HUDEP-2 (cell line): ENCODE measurements around the gene CHMP3.
"Not testable (repeated sequence)": the region's sequence is repeated elsewhere in the genome, so short reads cannot be mapped to it uniquely, and the experiment has no call there.

Experiments
- DNase-seq, 76 experiments: peaks; one replicate each; lab custom pipeline; 2025; ENCODE audit not compliant: unreplicated experiment in 76 of 76; lab: John Stamatoyannopoulos, UW

Gene CHMP3

GRCh38 chr2:86562922-86563649, at the start of gene CHMP3:
CHMP3 (minus strand) TSS chr2:86563443; CDS start chr2:86563348, 95 bp downstream.
- peak; percentile 53 to 97 (median 93) for DNase-seq

GRCh38 chr2:86610871-86611270, 47.6 kb upstream of the CHMP3 start:
- DNase-seq = no peak

GRCh38 chr2:86608832-86609410, 45.7 kb upstream of the CHMP3 start:
- no peak for DNase-seq

GRCh38 chr2:86603905-86604304, 40.7 kb upstream of the CHMP3 start:
- DNase-seq = no peak

GRCh38 chr2:86598966-86599365, 35.7 kb upstream of the CHMP3 start:
- DNase-seq = no peak

GRCh38 chr2:86596118-86596517, 32.9 kb upstream of the CHMP3 start:
- DNase-seq = no peak

GRCh38 chr2:86593266-86593665, 30.0 kb upstream of the CHMP3 start:
- no peak for DNase-seq

GRCh38 chr2:86592547-86593230, 29.4 kb upstream of the CHMP3 start:
- DNase-seq = no peak

GRCh38 chr2:86589701-86590100, 26.5 kb upstream of the CHMP3 start:
- DNase-seq = not testable (repeated sequence)

- peak in 12 of 76 experiments; percentile 1 to 46 (median 19) for DNase-seq
These were observed 21.1 kb upstream of the CHMP3 start for GRCh38 chr2:86584151-86584913.

GRCh38 chr2:86580560-86580959, 17.3 kb upstream of the CHMP3 start:
- no peak for DNase-seq

GRCh38 chr2:86577817-86578456, 14.7 kb upstream of the CHMP3 start:
- DNase-seq = no peak

- no peak for DNase-seq
These were observed 6.8 kb upstream of the CHMP3 start for GRCh38 chr2:86570059-86570458.

- no peak for DNase-seq
These were observed 3.6 kb upstream of the CHMP3 start for GRCh38 chr2:86566821-86567190.

- no peak for DNase-seq
These were observed 3.0 kb upstream of the CHMP3 start for GRCh38 chr2:86566158-86566820.

- DNase-seq = peak in 2 of 76 experiments; percentile 15 to 17
These were observed 413 bp upstream of the CHMP3 start for GRCh38 chr2:86563650-86564061.

- DNase-seq = peak in 3 of 76 experiments; percentile 25 to 44 (median 41)
These were observed 740 bp downstream of the CHMP3 start for GRCh38 chr2:86562485-86562921.

- DNase-seq = no peak
These were observed 5.4 kb downstream of the CHMP3 start for GRCh38 chr2:86557836-86558235.

- no peak for DNase-seq
These were observed 6.7 kb downstream of the CHMP3 start for GRCh38 chr2:86556508-86556907.

- no peak for DNase-seq
These were observed 10.4 kb downstream of the CHMP3 start for GRCh38 chr2:86552889-86553288.
